K562 (cell line): ENCODE data around the gene COASY. TPM values are rescaled to one million over a fixed set of nuclear protein-coding genes. Genes with fewer than 3 reads are reported as not detected.
A peak's percentile ranks its signal among the peaks of the same experiment; 100 is the strongest.

Experiments used
- CTBP1 ChIP-seq: fragments of 450-650 bp; IDR thresholded peaks from 2 replicates; pipeline ENCODE4 v1.6.1; 2016; ENCODE audit warnings: borderline replicate concordance
- DNMT1 ChIP-seq: fragments of 450-650 bp; IDR thresholded peaks from 2 replicates; pipeline ENCODE4 v1.6.1; 2016; ENCODE audit warnings: antibody characterized with exemption, mild to moderate bottlenecking
- EGR1 ChIP-seq: fragments of 450-650 bp; conservative IDR thresholded peaks from 2 replicates; pipeline ENCODE4 v1.6.1; 2017; ENCODE audit warnings: mild to moderate bottlenecking
- ESRRB ChIP-seq: fragments of 250-450 bp; sonication (Bioruptor Pico); IDR thresholded peaks from 2 replicates; pipeline ENCODE4 v1.5.0; 2020; ENCODE audit warnings: mild to moderate bottlenecking, moderate library complexity, borderline replicate concordance
- ETV1 ChIP-seq: fragments of 450-650 bp; conservative IDR thresholded peaks from 2 replicates; pipeline ENCODE4 v1.6.1; 2016; ENCODE audit warnings: missing genetic modification characterization, control low read depth, low read depth, missing compliant biosample characterization
- KAT2B ChIP-seq: IDR thresholded peaks from one replicate; pipeline ENCODE4 v1.6.1; 2012; ENCODE audit warnings: low read depth, mild to moderate bottlenecking, control low read depth, inconsistent platforms, low read length, moderate library complexity
- KLF6 ChIP-seq: fragments of 250-450 bp; sonication (Bioruptor Pico); IDR thresholded peaks from 2 replicates; pipeline ENCODE4 v1.4.0; 2020; ENCODE audit warnings: mild to moderate bottlenecking, moderate library complexity, borderline replicate concordance
- MED1 ChIP-seq: sonication (generic); formaldehyde crosslinking; IDR thresholded peaks from 2 replicates; pipeline ENCODE4 v1.8.1; 2023; ENCODE audit warnings: missing genetic modification reagents, borderline replicate concordance
- MEF2D ChIP-seq: conservative IDR thresholded peaks from 2 replicates; pipeline ENCODE4 v1.6.1; 2016; ENCODE audit warnings: low read depth, missing genetic modification characterization, missing compliant biosample characterization
- PHTF2 ChIP-seq: fragments of 250-450 bp; sonication (Bioruptor Pico); IDR thresholded peaks from 2 replicates; pipeline ENCODE4 v1.5.0; 2021; ENCODE audit warnings: mild to moderate bottlenecking
- RFX7 ChIP-seq: fragments of 250-450 bp; sonication (Bioruptor Pico); IDR thresholded peaks from 2 replicates; pipeline ENCODE4 v1.5.1; 2021; ENCODE audit warnings: mild to moderate bottlenecking
- SRSF7 ChIP-seq: fragments of 200-400 bp; formaldehyde crosslinking; optimal IDR thresholded peaks from 2 replicates; pipeline ENCODE3; 2017; ENCODE audit warnings: mild to moderate bottlenecking, low read depth, low read length
- STAG1 ChIP-seq: sonication (generic); formaldehyde crosslinking; IDR thresholded peaks from 2 replicates; pipeline ENCODE4 v1.5.0; 2020; ENCODE audit warnings: missing genetic modification reagents, borderline replicate concordance
- ZNF354B ChIP-seq: fragments of 250-450 bp; sonication (Bioruptor Pico); IDR thresholded peaks from 2 replicates; pipeline ENCODE4 v1.4.0; 2020
- ZNF586 ChIP-seq: fragments of 450-650 bp; formaldehyde crosslinking; conservative IDR thresholded peaks from 2 replicates; pipeline ENCODE4 v1.4.0; 2020; ENCODE audit warnings: mild to moderate bottlenecking, moderate library complexity
- polyA plus RNA-seq, 8 experiments: library from polyadenylated mRNA; depleted of rRNA in 4 of 8; stranded (reverse) in 5 of 8; unstranded in 3 of 8; fragments of >200 nt; fragmentation: Nextera tagmentation in 2 of 8; fragmentation: Illumina TruSeq in 1 of 8; extraction: Ambion mirVana in 2 of 8; extraction: Trizol in 1 of 8; gene quantifications; 2 replicates each; pipeline versions ENCODE4 v1.2.1 to v1.2.3, GENCODE V29; 2011 to 2014; ENCODE audit warnings: inconsistent platforms in 1 of 8, missing spikeins in 1 of 8
- total RNA-seq, 7 experiments: library from RNA; depleted of rRNA in 6 of 7; stranded (reverse); fragments of >200 nt in 6 of 7; fragmentation: Illumina TruSeq in 2 of 7; extraction: Trizol in 2 of 7; gene quantifications; 2 replicates each; pipeline versions ENCODE4 v1.2.1 to v1.2.3, GENCODE V29; 2011 to 2021; ENCODE audit warnings: low replicate concordance in 1 of 7
- TF ChIP-seq, protein P1 (sequence below), 2 experiments: fragments of 150-350 bp in 1 of 2; IDR thresholded peaks; 2 replicates each; pipeline ENCODE4 v1.6.1; 2012 to 2016; ENCODE audit warnings: low read depth in 2 of 2, low read length in 2 of 2, mild to moderate bottlenecking in 1 of 2, moderate library complexity in 1 of 2
- TF ChIP-seq, protein P2 (sequence below): fragments of 250-450 bp; sonication (Bioruptor Pico); IDR thresholded peaks from 2 replicates; pipeline ENCODE4 v1.8.0; 2021; ENCODE audit warnings: mild to moderate bottlenecking, moderate library complexity
- TF ChIP-seq, protein P3 (sequence below): conservative IDR thresholded peaks from 2 replicates; pipeline ENCODE4 v1.6.1; 2011; ENCODE audit warnings: low read depth, mild to moderate bottlenecking, low read length; ENCODE audit not compliant: control insufficient read depth
- TF ChIP-seq, protein P4 (sequence below): fragments of 450-650 bp; formaldehyde crosslinking; IDR thresholded peaks from 2 replicates; pipeline ENCODE4 v1.4.0; 2022; ENCODE audit warnings: mild to moderate bottlenecking, moderate library complexity

COASY gene
- total and polyA plus RNA-seq, 9 of the 15 experiments (the other 6 are each of a cell fraction or from before 2014, with no cell fraction given), result 25.4 to 175 (median 62.3) TPM

DNA sequence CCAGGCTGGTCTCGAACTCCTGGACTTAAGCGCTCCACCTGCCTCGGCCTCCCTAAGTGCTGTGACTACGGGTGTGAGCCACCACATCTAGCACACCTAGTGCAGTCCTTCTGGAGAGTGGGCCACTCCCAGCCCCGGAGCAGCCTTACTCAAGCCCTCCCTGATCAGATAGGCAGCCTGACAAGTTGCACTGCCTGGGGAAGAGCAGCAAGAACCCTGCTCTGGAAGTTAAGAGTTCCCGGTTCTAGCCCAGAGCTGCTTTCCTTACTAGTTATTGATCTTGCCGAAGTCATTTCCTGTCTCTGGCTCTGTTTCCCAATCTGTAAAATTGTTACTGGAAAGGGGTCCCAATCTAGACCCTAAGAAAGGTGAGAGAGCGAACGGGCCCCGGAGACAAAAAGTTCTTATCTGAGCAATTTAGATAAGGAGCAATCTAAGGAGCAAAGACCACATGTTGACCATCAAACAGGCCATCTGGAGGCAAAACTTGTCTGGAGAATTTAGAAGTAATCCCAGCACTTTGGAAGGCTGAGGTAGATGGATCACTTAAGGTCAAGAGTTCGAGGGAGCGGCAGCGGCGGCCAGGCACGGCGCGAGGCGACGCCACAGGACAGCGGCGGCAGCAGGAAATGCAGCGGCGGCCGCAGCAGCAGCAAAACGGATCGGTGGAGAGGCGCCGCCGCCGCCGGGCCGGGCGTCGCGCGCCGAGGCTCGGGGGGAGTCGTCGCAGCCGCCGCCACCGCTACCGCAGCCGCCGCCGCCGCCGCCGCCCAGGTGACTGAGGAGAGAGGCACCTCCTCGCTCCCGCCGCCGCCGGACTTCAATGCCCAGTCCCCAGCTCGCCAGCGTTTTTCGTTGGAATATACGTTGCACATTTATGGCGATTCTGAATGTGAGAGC is 30.2 kb upstream of the COASY start (continued):
- TF ChIP-seq, protein P1, sequence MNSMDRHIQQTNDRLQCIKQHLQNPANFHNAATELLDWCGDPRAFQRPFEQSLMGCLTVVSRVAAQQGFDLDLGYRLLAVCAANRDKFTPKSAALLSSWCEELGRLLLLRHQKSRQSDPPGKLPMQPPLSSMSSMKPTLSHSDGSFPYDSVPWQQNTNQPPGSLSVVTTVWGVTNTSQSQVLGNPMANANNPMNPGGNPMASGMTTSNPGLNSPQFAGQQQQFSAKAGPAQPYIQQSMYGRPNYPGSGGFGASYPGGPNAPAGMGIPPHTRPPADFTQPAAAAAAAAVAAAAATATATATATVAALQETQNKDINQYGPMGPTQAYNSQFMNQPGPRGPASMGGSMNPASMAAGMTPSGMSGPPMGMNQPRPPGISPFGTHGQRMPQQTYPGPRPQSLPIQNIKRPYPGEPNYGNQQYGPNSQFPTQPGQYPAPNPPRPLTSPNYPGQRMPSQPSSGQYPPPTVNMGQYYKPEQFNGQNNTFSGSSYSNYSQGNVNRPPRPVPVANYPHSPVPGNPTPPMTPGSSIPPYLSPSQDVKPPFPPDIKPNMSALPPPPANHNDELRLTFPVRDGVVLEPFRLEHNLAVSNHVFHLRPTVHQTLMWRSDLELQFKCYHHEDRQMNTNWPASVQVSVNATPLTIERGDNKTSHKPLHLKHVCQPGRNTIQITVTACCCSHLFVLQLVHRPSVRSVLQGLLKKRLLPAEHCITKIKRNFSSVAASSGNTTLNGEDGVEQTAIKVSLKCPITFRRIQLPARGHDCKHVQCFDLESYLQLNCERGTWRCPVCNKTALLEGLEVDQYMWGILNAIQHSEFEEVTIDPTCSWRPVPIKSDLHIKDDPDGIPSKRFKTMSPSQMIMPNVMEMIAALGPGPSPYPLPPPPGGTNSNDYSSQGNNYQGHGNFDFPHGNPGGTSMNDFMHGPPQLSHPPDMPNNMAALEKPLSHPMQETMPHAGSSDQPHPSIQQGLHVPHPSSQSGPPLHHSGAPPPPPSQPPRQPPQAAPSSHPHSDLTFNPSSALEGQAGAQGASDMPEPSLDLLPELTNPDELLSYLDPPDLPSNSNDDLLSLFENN (IDR thresholded peaks at IDR 0.05; ENCODE audit: low read depth in 2 of 2, low read length in 2 of 2), result no peak
- TF ChIP-seq ZNF354B, result no peak
- TF ChIP-seq CTBP1, result peak; percentile 85
- no peak for TF ChIP-seq ZNF586
- TF ChIP-seq, protein P2, sequence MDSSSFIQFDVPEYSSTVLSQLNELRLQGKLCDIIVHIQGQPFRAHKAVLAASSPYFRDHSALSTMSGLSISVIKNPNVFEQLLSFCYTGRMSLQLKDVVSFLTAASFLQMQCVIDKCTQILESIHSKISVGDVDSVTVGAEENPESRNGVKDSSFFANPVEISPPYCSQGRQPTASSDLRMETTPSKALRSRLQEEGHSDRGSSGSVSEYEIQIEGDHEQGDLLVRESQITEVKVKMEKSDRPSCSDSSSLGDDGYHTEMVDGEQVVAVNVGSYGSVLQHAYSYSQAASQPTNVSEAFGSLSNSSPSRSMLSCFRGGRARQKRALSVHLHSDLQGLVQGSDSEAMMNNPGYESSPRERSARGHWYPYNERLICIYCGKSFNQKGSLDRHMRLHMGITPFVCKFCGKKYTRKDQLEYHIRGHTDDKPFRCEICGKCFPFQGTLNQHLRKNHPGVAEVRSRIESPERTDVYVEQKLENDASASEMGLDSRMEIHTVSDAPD (CRISPR knock-in tag), result no peak
- no peak for TF ChIP-seq ESRRB (CRISPR knock-in tag)
- TF ChIP-seq ETV1 (tag), result peak; percentile 36; the same call in 1 of the 2 replicates
- TF ChIP-seq PHTF2, result no peak
- no peak for TF ChIP-seq RFX7 (CRISPR knock-in tag)
- TF ChIP-seq MED1 (CRISPR knock-in tag), result no peak
- TF ChIP-seq, protein P3, sequence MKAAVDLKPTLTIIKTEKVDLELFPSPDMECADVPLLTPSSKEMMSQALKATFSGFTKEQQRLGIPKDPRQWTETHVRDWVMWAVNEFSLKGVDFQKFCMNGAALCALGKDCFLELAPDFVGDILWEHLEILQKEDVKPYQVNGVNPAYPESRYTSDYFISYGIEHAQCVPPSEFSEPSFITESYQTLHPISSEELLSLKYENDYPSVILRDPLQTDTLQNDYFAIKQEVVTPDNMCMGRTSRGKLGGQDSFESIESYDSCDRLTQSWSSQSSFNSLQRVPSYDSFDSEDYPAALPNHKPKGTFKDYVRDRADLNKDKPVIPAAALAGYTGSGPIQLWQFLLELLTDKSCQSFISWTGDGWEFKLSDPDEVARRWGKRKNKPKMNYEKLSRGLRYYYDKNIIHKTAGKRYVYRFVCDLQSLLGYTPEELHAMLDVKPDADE, result no peak
- TF ChIP-seq EGR1, result no peak
- no peak for TF ChIP-seq DNMT1
- no peak for TF ChIP-seq STAG1 (CRISPR knock-in tag)
- no peak for TF ChIP-seq KAT2B
- TF ChIP-seq MEF2D (tag), result no peak
- TF ChIP-seq SRSF7, result no peak
- no peak for TF ChIP-seq KLF6 (CRISPR knock-in tag)
- TF ChIP-seq, protein P4, sequence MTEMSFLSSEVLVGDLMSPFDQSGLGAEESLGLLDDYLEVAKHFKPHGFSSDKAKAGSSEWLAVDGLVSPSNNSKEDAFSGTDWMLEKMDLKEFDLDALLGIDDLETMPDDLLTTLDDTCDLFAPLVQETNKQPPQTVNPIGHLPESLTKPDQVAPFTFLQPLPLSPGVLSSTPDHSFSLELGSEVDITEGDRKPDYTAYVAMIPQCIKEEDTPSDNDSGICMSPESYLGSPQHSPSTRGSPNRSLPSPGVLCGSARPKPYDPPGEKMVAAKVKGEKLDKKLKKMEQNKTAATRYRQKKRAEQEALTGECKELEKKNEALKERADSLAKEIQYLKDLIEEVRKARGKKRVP (CRISPR knock-in tag), result no peak
